Stimulated activated CD4-positive, alpha-beta T cell treated with anti-CD3 and anti-CD28 coated beads, Interleukin-2, amount 100 ng/mL, for 24 hours (primary cell): Measurements from ENCODE around the gene ZBTB7C.

Source experiments
- DNase-seq, 2 donors: peaks; one replicate each; pipeline ENCODE4 v3.0.0-alpha.2; 2020

The ZBTB7C gene

GRCh38 chr18:48106976-48107781 is 302.0 kb downstream of the ZBTB7C start:
- DNase-seq = no peak

DNA sequence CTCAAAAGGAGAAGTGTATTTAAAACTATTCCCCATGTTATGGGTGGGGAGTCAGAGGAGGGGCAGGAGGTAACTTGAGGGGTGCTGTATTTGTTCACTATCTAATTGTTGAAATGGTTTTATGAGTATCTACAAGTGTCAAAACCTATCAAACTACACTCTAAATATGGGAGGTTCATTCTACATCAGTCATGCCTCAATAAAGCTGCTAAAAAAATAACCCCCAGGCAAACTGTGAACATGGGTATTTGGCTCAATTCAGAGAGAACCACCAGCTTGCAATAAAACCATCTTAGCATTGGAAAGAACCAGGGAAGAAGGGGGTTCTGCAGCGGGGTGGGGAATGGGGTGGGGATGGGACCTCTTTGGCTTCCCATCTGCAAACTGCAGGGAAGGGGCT is 302.7 kb downstream of the ZBTB7C start:
- DNase-seq = no peak

DNA sequence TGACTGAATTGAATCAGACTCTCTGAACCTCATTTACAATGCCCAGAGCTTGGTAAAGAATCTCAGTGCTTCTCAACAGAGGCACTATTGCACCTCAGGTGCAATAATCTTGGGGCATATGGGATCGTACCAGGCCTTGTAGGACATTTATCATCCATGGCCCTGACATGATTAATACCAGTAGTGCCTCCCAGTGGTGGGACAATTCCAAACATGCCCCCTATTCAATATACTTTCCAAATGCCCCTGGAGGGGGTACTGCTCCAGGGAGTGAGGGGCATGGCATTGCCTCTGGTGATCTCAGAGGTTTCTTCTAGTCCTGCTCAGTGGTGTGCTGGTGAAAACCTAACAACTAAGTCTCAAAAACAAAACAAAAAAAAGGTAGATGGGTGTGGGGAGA is 303.9 kb downstream of the ZBTB7C start:
- DNase-seq = no peak

GRCh38 chr18:48104705-48105104 is 304.5 kb downstream of the ZBTB7C start:
- no peak for DNase-seq

DNA sequence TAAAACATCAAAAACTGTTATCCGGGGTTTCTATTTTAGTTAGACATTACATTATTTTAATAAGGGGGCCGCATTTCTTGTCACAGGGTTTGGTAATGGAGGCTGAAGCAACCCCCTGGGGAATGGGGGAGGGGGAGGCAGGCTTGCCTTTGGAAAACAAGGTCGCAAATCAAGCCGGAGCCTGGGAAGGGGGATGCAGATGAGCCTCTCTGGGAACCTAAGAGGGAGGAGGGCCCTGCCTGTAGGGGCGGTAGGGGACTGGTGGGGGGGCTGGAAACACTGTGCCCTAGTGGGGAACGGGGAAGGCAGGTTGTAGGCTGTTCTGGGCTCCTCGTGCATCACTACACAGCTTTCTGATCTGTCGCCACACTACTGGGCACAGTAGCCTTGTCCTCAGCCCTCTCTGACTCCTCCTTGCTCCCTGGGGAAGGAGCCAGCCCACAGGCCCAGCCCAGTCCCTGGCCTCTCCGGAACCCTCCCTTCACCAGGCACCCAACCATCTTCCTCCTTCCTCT is 308.5 kb downstream of the ZBTB7C start:
- no peak for DNase-seq

- DNase-seq = no peak
Observed at GRCh38 chr18:48100165-48100575, 309.0 kb downstream of the ZBTB7C start.

- DNase-seq = no peak
Observed at GRCh38 chr18:48099481-48100164, 309.6 kb downstream of the ZBTB7C start.

DNA sequence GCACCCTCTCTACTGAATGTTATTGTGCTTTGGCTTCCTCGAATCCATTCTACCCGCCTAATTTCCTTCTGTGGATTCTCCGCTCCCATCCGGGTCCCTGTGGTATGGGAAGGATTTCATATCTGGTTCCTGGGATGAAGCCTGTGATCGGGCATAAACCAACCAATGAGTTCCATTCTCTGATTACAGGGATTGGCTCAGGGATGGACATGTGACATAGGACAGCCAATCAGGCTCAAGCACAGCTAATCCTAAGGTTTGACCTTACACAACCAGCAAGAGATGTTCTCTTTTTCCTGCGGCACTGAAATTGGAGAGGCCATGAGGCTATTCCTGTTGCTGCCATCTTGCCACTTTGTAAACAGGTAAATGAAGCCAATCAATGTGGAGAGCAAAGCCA is 310.6 kb downstream of the ZBTB7C start:
- DNase-seq = no peak

DNA sequence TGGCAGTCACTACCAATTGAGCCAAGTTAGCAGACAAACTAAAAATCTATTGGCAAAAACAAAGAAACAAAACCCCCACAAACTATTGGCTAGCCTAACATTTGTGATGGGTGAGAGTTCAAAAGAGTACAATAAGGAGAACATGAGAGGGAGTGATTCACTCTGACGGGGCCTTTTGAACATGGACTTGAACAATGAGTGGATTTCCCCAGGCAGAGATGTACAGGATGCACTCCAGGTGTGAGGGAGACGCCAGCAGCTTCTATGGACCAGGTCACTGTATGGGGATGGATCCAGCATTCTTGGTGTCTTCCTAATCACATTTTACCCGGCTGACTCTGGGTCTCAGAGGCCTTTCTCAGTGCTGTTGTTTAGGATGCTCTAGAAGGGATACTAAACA is 311.2 kb downstream of the ZBTB7C start:
- DNase-seq = no peak

DNA sequence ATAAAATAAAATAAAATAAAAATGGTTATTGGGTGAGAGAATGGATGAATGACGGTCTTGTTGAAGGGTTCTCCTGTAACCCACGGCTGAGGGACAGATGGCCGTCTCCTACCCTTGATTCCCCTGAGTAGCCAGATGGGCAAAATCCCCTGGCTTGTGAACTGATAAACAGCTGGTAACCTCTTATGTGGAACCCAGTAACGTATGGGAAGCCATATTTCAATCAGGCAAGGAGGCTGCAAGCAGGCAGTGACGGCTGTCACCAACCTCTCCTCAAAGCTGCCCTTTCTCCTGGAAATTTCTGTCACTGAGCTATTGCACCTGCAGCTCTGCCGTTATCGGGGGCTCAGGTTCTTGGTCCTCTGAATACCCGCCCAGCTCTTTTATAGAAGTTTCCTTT is 313.5 kb downstream of the ZBTB7C start:
- DNase-seq = no peak

GRCh38 chr18:48093104-48093503 is 316.1 kb downstream of the ZBTB7C start:
- DNase-seq = no peak

- no peak for DNase-seq
Observed at GRCh38 chr18:48091869-48092497, 317.2 kb downstream of the ZBTB7C start.

GRCh38 chr18:48090702-48091101 is 318.5 kb downstream of the ZBTB7C start:
- DNase-seq = no peak

GRCh38 chr18:48090021-48090420 is 319.2 kb downstream of the ZBTB7C start:
- DNase-seq = no peak

- no peak for DNase-seq
Observed at GRCh38 chr18:48085781-48086487, 323.2 kb downstream of the ZBTB7C start.

- no peak for DNase-seq
Observed at GRCh38 chr18:48084858-48085257, 324.3 kb downstream of the ZBTB7C start.

- no peak for DNase-seq
Observed at GRCh38 chr18:48084041-48084757, 325.0 kb downstream of the ZBTB7C start.

- no peak for DNase-seq
Observed at GRCh38 chr18:48080546-48080945, 328.6 kb downstream of the ZBTB7C start.

DNA sequence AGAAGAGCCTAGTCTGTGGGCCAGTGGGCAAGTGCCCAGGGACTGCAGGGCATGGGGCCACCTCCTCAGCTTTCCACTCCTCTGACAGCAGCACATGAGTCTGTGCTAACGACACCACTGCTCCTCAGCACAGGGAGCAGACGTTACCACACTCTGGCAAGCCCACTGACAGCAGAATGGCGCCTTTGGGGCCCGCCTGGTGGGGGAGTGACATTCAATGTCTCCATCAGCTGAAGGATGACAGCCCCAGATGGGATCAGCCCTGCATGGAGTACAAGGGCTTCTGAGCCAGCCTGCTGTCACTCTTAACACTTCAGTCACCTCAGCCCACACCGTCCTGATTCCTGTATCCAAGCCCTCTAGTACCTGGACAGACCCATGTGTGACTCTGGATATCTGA is 329.3 kb downstream of the ZBTB7C start:
- DNase-seq = no peak

DNA sequence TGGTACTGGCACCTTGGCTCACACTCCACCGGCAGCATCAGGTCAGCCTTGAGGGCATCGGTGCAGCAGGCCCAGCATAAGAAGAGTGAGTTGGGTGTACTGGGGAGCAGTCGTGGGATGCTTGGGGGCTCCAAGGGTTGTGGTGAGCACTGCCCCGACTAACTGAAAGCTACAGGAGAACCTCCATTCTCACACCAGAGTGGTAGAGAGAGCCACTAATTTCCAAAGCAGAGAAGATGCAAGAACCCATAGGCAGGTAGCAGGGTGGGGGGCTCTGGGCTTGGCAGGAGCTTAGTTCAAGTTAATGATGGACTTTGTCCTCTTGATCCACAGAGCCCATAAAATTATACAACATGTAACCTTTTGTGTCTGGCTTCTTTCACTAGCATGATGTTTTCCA is 330.7 kb downstream of the ZBTB7C start:
- no peak for DNase-seq

- no peak for DNase-seq
Observed at GRCh38 chr18:48077291-48077690, 331.9 kb downstream of the ZBTB7C start.

DNA sequence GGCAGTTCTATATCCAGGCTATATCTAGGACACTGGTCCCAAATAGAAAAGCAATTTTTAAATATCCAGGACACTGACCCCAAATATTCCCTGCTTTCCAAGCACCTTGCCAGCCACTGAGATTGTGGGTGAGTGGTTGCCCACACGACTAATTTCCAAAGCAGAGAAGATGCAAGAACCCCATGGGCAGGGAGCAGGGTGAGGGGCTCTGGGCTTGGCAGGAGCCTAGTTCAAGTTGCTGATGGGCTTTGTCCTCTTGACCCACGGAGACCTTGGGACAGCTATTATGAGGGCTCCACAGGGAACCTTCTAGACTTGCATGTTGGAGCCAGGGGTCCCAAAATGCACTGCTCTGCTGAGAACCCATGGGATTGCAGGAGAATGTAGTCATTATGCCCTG is 332.7 kb downstream of the ZBTB7C start:
- DNase-seq = no peak

DNA sequence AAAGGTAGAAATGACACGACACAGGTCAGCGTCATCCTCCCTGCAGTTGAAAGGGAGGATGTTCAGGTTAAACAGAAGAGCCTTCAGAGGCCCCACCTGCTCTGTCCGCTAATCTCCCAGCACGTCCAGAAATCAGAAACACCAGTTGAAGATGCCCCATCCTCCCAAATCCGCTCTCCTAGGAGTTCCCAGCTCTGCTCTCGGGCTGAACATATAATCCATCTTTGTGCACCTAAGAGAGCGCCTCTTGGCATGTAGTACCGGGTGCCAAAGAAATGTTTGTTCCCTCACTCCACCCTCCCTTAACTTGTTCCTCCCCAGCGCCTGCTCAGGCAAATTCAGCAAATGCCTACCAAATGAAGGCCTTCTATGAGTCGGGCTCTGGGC is 333.5 kb downstream of the ZBTB7C start:
- no peak for DNase-seq
